GM18502 (cell line): ENCODE measurements around the gene SLC24A3.
"Not testable (repeated sequence)": the region's sequence is repeated elsewhere in the genome, so short reads cannot be mapped to it uniquely, and the experiment has no call there.

ENCODE experiments used
- ATAC-seq: cut with Tn5 transposase; IDR thresholded peaks from one replicate; pipeline ENCODE4 v1.9.1; 2021; ENCODE audit warnings: mild to moderate bottlenecking; ENCODE audit not compliant: unreplicated experiment, poor library complexity

Gene SLC24A3

DNA sequence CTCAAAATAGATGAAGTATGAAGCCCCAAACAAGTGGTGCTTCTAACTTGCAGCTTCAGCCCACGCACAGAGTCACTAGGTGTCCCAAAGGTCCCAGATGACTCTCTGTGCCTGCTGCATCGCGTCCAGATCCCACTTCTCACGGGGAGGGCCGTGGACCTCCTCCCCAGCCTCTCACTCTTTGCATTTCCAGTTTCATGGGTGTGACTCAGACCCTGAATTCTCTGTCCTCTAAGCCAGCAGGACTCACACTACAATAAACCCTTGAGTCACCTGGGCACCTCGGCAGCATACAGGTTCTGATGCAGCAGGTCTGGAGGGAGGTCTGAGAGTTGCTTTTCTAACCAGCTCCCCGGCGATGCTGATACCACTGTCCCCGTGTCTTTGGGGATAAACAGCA lies 431.6 kb downstream of the SLC24A3 start:
- no peak for ATAC-seq

DNA sequence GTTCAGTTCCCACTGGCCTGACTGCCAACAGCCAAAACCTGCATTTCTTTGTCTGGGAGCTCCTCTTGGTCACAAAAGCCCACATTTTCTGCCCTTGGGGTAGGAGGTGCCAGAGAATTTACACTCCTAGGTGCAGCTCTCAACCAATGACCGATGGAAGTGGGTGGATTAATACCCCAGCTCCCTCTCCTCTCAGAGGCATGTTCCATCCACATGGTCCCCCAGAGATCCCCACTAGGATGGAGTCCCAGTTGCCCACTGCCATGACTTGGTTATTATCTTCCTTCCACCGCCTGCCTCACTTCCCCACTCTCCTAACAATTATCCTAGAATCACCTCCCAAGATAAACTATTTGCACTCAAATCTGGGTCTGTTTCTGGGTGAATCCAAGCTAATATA lies 434.5 kb downstream of the SLC24A3 start:
- no peak for ATAC-seq

DNA sequence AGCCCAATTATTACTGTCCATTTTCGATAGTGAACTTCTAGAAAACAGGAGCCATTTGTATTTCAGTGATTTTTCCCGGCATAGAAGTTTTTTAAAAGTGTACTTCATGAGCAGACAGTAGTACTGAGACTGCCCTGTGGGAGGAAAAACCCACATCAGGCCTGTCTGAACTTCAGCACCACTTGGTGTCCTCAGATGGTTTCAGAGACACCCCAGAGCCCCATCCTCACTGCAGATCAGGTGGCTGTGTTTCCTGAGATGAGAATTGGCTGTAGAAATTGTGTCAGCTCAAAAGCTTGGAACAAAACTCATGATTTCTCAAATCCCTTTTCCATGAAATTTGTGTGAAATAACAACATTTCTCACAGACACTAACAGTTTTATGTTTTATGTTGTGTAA lies 435.6 kb downstream of the SLC24A3 start:
- no peak for ATAC-seq

DNA sequence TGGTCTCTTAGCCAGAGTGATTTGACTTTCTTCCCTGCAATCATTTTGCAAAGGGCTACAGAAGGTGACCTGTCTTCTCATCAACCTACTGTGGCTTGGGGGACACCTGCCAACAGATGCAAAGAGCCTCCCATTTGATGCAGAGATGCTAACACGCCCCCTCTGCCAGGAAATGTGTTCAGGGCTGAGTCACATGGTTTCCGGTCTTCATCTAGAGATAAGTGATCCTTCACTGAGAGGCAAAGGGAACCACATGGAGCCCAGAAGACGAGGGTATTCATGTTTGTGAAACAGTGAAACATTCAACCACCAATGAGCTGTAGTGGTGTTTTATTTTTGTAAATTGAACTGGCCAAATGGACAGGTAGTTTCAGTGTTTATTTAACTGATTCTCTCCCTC lies 436.6 kb downstream of the SLC24A3 start:
- no peak for ATAC-seq

DNA sequence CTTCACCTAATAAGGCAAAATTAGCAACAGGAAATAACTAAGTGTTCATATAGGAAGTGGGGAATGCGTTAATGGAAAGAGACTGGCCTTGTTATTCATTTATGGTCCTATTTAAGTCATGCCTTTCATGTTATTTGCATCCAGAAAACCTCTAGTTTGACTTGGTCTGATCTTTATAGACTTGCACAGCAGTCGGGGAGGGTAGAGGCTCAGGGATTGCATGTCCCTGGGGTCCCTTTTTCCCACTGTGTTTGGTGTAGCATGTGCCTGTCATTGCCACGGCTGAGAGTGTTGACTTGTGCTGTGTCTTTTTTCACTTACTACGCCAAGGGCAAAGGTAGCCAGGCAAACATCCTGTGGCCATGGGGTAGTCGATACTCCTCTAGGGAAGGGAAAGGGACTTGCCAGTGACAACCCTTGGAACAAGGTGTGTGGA lies 440.2 kb downstream of the SLC24A3 start:
- ATAC-seq = no peak

DNA sequence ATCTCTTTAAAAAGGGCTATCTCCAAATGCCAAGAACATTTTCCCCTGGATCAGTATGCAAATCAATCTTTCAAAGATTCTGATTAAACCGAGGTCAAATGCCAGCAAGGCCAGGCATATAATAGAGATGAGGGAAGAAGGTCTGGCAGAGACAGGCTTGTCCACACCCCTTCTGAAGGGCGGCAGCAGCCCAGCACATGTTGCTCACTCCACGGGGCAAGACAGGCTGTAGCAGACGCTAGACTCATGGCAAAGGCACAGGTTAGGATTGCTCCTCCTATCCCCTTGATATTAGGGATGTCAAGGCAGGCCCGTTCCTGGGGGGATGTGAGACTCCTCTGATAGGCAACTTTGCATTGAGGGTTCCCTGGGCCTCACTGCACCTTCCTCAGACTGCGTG lies 440.9 kb downstream of the SLC24A3 start:
- no peak for ATAC-seq

DNA sequence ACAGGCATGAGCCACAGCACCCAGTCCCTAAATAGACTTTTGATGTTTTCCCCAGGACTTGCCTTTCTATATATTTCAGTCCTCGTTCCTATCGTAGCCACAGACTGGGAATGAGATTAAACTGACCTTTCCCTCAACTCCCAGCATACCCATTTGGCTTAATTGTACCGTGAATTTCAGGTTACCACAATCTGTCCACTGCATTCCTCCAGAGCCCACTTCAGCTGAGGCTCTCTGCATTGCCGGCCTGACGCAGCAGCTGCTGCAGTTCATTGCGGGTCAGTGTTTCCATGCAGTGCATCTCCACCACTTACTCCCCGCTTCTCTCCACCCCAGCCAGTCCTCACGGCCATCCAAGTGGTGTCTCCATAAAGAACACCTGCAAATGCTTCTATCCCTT lies 442.5 kb downstream of the SLC24A3 start:
- ATAC-seq = no peak

DNA sequence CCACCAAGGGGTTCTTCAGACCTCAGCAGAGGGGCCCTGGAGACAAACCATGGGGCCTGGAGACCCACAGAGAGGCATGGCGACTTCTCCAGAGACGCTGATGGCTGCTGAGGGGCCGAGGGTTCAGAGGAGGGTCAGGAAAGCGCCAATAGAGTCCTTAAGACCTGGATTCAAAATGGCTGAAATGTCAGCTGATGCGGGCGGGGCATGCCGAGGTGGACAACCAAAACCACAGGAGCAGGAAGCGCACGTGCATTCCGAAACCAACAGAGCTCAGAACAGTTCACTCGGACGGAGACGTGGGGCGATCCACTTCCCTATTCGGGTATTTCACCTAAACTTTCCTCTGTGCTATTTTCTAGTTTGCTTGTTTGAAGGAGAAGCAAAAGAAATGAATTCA lies 445.7 kb downstream of the SLC24A3 start:
- peak; percentile 81 for ATAC-seq

DNA sequence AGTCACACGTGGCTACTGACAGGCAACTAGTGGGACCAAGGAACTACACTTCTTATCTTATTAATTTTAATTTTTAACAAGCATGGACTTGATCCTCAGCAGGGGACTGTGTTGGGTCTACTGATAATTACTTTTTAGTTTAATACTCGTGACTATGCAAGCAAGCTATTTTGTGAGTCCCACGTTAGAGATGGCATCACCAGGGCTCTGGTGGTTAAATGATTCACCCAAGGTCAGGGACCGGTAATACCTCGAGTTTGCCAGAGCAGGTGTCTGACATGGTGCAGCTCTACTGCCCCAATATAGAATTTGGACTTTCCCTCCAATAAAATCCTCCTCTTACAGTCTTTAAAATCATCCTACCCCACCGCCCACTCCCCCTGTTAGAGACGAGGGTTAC lies 447.0 kb downstream of the SLC24A3 start:
- no peak for ATAC-seq

DNA sequence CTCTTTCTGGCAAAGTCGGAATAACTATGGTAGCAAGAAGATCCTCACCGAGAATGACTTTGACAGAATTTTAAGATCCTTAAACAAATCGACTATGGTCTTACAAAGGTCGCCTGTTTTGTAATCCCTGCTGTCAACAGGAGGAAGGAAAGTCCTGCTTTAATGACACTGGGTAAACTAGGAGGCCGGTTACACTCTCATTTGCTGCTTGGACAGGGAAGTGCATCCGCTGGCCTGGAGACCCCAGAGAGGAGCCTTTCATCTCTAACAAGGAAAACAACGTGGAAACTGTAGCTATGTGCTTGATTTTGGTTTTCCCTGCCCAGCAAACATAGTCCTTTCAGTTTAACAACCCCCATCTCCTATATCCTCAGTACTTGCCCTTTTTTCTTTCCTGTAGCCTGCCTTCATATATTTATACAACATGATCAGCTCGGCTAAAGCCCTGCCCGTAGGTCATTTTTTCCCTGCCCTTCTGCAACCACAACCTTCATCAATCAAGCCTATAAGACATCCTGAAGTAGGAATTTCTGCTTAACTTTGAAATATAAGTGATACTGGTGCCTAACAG lies 448.5 kb downstream of the SLC24A3 start:
- ATAC-seq = no peak

DNA sequence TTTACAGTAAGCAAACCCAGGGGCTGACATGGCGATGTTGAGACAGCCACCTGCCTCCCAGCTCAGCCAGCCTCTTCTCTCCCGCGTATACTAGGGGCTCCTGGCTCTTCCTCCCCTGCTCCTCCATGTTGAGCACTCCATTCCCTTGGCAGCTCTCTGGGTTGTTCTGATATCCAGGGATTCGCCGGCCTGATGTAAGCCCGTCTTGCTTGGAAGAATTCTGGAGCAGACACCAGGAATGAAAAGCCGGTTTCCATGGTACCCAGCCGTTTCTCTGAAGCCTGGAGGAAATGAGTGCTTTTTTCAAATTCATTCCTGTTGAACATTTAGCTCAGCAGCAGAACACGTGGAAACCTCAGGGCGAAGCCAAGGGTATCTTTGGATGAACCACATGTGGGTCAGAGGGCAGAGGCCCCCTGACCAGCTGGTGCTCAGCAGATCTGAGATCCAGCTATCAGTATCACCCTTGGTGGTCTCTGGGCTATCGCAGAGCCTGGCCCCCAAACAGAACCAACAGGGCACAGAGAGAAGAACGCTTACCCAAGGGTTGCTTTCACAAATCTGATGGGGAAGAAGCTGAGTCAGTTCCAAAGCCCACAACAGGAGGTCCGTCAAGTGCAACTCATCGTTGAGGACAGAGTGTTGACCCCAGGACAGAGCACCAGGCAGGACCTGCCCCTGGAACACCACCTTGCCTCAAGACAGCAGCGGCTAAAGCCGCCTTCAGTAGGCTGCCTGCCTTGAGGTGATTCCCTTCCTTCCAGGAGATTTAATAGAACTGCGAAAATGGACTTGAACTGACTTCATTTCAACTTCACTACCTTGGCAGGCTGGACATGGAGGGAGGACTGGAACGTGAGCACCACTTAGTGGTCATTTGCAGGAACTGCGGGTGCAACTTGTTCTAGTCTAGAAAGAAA lies 449.5 kb downstream of the SLC24A3 start:
- ATAC-seq = peak; percentile 57

DNA sequence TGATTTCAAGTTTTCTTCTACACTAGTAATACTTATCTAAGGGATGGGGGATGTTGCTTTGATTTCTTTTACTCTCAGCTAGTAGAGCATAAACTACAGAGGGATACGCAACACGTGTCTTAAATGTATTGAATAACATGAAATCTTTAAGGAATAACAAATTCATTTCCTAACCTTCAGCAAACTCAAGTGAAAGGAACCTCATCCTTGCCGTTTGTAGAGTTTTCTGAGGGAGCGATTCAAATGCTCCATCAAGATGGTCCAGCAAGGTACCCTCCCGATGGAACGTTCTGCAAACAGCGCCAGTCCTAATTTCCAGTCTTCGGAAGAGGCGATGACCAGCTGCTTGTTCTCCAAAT lies 450.2 kb downstream of the SLC24A3 start:
- no peak for ATAC-seq

DNA sequence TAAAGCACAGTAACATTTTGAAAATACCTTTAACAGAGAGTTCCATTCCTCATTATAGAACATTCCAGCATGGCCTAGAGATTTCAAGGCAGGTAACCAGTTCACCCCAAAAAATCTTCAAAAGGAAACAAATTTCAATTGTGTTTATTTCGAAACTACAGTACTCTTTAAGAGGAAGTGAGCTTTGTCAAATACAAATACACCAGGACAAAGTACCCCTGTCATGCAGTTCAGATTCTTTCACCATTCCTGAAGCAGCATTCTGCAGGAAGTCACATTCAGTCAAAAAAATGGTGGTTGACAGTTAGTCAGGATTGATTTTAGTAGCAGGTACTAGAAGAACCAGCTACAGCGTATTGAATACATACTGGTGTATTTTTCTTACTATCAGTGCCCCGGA lies 456.0 kb downstream of the SLC24A3 start:
- no peak for ATAC-seq

DNA sequence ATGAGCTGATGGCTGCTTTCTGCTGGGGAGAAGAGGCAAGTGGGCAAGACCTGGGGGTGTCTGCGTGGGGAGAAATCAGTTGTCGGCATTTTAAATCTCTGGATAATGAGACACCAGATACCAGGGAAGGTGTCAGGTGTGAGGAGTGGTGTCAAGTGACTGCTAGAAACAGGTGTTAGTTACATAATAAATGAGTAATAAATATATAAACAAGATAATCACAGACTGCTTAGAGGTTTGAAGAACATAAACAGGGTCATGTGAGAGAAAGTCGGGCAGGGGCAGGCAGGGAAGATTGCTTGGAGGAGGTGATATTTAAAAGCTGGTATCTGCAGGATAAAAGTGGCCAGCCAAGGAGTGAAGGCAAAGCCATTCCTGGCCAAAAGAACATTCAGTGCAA lies 458.4 kb downstream of the SLC24A3 start:
- ATAC-seq = no peak

DNA sequence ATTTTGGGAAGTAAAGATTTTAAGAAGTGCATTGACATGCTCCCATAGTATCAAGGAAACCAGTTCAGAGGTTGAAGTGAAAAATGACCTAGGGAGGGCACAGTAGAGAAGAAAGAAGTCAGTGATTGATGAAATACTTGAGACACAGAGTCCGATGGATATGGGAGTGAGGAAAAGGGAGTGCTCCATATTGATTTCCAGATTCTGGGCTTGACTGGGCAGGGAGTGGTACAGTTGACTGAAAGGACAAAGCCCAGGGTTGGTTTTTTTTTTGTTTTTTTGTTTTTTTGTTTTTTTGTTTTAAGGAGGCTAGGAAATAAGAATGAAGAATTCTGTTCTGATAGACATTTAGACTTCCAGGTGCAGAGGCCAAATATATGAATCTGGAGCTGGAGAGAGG lies 458.9 kb downstream of the SLC24A3 start:
- no peak for ATAC-seq

DNA sequence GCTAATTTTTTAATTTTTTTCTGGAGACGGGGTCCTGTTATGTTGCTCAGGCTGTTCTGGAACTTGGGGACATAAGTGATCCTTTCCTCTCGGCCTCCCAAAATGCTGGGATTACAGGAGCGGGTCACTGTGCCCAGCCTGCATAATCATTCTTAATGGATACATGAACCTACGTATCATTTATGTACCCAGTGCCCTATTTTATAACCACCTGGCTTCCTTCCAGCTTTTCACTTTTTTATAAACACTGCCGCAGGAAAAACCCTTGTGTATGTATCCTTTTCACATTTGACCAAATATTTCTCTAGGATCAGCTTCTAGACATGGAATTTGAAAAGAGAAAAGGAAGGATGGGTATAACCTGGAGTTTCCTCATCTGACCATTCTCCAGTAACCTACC lies 460.1 kb downstream of the SLC24A3 start:
- no peak for ATAC-seq

DNA sequence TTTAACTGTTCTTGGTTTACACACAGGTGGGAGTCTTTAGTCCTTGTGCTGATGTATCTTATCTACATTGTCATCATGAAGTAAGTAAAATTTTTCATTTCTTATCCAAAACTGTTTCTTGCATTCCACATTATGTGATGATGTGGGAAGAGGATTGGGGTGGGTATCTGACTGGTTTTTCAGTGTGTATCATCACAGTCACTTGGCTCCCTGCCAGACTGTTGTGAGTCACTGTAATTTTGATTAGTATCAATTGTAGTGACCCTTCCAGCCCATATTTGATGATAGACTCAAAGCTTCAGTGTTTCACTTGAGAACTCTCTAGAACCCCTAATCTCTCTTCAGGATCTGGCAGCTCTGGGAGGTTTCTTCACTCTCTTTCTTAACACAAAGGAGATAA lies 461.1 kb downstream of the SLC24A3 start:
- ATAC-seq = no peak

DNA sequence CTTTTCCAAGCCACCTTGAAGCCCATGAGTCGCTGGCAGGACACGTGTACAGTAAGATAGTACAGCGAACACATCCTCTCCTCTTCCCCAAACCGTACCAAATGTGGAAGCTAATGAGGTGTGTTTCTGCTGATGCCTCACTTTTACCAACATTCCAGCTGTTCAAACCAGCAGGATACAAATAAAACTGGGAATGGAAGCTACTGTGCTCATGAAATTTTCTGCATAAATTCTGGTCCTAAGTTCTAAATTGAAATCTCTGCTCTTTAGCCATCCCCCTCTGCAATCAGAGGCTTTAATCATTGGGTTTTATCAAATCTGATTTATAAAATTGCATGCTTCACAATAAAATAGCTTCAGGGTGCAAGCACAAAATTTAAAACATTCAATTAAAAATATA lies 463.8 kb downstream of the SLC24A3 start:
- no peak for ATAC-seq

DNA sequence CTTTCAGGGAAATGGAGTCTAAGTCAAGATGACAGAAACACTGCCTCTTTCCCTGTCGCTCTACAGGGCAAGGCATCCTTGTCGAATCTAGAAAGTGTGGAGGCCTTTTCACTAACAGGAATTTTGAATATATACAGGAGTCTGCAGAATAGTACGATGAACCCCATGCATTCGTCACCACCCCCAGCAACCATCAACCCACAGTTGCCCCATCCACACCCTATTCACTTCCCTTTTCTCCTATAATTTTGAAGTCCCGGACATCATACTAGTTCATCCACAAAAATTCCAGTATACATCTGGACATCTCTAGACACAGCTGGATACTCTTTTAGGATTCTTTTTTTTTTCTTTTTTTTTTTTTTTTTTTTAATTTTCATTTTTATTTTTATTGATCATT lies 464.9 kb downstream of the SLC24A3 start:
- ATAC-seq = no peak

DNA sequence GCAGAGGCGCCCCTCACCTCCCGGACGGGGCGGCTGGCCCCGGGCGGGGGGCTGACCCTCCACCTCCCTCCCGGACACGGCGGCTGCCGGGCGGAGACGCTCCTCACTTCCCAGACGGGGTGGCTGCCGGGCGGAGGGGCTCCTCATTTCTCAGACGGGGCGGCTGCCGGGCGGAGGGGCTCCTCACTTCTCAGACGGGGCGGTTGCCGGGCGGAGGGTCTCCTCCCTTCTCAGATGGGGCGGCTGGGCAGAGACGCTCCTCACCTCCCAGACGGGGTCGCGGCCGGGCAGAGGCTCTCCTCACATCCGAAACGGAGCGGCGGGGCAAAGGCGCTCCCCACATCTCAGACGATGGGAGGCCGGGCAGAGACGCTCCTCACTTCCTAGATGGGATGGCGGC lies 466.1 kb downstream of the SLC24A3 start:
- ATAC-seq = not testable (repeated sequence)

DNA sequence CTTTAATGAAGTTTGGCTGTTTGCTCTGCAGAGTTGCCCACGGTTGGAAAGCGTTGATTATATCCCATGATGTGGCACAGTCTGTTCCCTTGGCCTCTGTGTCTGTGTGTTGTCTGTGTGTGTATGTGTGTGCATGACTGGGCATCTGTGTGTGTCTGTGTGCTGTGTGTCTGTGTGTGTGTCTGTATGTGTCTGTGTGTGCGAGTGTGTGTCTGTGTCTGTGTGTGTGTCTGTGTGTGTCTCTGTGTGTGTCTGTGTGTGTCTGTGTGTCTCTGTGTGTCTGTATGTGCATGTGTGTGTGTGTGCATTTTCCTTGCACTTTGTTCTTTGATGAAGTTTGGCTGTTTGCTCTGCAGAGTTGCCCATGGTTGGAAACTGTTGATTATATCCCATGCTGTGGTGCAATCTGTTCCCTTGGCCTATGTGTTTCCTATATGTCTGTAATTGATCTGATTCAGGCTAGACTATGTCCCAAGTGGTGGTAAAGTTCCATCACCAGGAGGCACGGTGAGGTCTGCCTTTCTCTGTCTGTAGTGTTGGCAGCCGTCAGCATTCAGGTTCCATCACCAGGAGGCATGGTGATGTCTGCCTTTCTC lies 467.6 kb downstream of the SLC24A3 start:
- no peak for ATAC-seq

DNA sequence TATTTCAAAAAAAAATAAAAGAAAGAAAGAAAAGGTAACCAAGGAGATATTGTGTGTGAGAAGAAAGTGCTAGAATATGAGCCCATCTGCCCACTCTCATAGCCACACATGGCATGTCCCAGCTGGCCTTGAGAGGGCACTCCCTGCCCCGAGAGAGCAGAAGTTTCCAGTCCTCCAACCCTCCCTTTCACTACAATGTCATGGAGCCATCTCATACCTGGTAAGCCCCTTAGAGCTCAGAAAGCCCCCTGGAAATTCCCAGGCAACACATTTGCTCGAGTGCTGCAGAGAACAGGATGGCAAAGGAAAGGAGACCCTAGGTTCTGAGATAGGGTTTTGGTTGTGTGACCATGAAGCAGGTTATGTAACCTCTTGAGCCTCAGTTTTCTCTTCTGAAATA lies 469.8 kb downstream of the SLC24A3 start:
- no peak for ATAC-seq
